ENCODE results near the gene CRACDL.

The CRACDL gene

DNA sequence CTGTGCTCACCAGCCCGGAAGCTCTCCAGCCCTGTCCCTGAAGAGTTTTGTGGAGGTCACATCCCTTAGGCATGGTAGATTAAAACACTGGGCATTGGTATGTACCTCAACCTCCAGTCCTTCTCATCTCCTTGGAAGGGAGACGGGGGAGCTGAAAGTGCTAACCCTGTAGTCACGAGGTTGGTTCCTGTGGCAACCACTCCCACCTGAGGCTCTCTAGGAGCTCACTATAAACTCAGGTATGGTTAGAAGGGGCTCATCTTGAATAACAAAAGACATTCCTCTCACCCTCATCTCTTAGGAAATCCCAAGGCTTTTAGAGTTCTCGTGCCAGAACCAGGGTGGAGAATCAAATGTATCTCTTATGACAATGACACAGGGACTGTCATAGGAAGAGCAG is 162.1 kb downstream of the CRACDL start:
- H3K4me3 ChIP-seq (ENCODE audit: low read length): no peak overlapping the region
- H3K9me3 ChIP-seq (ENCODE audit: control insufficient read depth, insufficient read depth, low read length): no peaks in the 10 kb centered on the region
- H3K27ac ChIP-seq (ENCODE audit: low read depth, low read length): no peak overlapping the region
- H3K27me3 ChIP-seq (ENCODE audit: control insufficient read depth, low read length): no peaks in the 10 kb centered on the region
- H4K20me1 ChIP-seq (ENCODE audit: control insufficient read depth, insufficient read depth, low read depth, low read length): no peaks in the 10 kb centered on the region
- H3K79me2 ChIP-seq (ENCODE audit: control insufficient read depth, low read length): no peaks in the 10 kb centered on the region
- H3K9me2 ChIP-seq (replicated peaks; ENCODE audit: control insufficient read depth, low read length): no peaks in the 10 kb centered on the region
- no peaks in the 10 kb centered on the region for H3K36me3 ChIP-seq (ENCODE audit: control insufficient read depth, low read length)
- TF ChIP-seq EZH2phosphoT487 (IDR thresholded peaks at IDR 0.05; ENCODE audit: borderline replicate concordance, low read length): no peak
- TF ChIP-seq, protein P1, sequence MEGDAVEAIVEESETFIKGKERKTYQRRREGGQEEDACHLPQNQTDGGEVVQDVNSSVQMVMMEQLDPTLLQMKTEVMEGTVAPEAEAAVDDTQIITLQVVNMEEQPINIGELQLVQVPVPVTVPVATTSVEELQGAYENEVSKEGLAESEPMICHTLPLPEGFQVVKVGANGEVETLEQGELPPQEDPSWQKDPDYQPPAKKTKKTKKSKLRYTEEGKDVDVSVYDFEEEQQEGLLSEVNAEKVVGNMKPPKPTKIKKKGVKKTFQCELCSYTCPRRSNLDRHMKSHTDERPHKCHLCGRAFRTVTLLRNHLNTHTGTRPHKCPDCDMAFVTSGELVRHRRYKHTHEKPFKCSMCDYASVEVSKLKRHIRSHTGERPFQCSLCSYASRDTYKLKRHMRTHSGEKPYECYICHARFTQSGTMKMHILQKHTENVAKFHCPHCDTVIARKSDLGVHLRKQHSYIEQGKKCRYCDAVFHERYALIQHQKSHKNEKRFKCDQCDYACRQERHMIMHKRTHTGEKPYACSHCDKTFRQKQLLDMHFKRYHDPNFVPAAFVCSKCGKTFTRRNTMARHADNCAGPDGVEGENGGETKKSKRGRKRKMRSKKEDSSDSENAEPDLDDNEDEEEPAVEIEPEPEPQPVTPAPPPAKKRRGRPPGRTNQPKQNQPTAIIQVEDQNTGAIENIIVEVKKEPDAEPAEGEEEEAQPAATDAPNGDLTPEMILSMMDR (IDR thresholded peaks at IDR 0.05; ENCODE audit: low read depth, low read length, poor library complexity, severe bottlenecking): no peak
- H3F3A ChIP-seq (ENCODE audit: control insufficient read depth, insufficient read depth): no peaks in the 10 kb centered on the region
- H3K4me1 ChIP-seq (ENCODE audit: control insufficient read depth, low read length): peaks cover 18% of the 10 kb centered on the region
- H3K4me2 ChIP-seq (ENCODE audit: low read length): no peak overlapping the region

DNA sequence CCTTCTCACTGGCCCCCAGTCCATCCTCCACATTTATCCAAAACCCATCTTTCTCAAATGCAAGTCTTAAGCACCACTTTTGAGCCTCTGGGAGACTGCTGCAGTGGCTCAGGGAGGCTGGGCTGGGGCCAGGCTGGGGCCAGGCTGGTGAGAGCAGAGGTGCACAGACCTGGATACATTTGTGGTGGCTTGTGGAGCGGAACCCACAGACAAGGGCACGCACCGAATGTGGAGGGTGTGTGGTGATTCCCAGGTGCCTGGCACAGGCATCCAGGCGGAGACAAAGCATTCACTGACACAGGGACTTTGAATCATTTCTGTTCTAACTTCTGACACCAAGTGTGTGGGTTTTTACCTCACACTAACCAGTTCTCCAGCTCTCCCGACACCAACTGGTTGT is 162.9 kb downstream of the CRACDL start:
- Histone ChIP-seq H3K9me3 (ENCODE audit: control insufficient read depth, insufficient read depth, low read length) (no peaks in the 10 kb centered on the region), H3K79me2 (ENCODE audit: control insufficient read depth, low read length) (no peaks in the 10 kb centered on the region), H3K27ac (ENCODE audit: low read depth, low read length) (no peak overlapping the region), H3K4me3 (ENCODE audit: low read length) (no peak overlapping the region), H3F3A (ENCODE audit: control insufficient read depth, insufficient read depth) (no peaks in the 10 kb centered on the region), H3K27me3 (ENCODE audit: control insufficient read depth, low read length) (no peaks in the 10 kb centered on the region), H3K9me2 (replicated peaks; ENCODE audit: control insufficient read depth, low read length) (no peaks in the 10 kb centered on the region), H3K4me2 (ENCODE audit: low read length) (no peak overlapping the region), H3K36me3 (ENCODE audit: control insufficient read depth, low read length) (no peaks in the 10 kb centered on the region), H3K4me1 (ENCODE audit: control insufficient read depth, low read length) (peaks cover 18% of the 10 kb centered on the region), H4K20me1 (ENCODE audit: control insufficient read depth, insufficient read depth, low read depth, low read length) (no peaks in the 10 kb centered on the region)
- TF ChIP-seq, protein P1 (IDR thresholded peaks at IDR 0.05; ENCODE audit: low read depth, low read length, poor library complexity, severe bottlenecking): no peak
- TF ChIP-seq EZH2phosphoT487 (IDR thresholded peaks at IDR 0.05; ENCODE audit: borderline replicate concordance, low read length): no peak

- H3K4me1 ChIP-seq (ENCODE audit: control insufficient read depth, low read length): peaks cover 18% of the 10 kb centered on the region
- TF ChIP-seq EZH2phosphoT487 (IDR thresholded peaks at IDR 0.05; ENCODE audit: borderline replicate concordance, low read length): no peak
- TF ChIP-seq, protein P1 (IDR thresholded peaks at IDR 0.05; ENCODE audit: low read depth, low read length, poor library complexity, severe bottlenecking): no peak
- H3K9me3 ChIP-seq (ENCODE audit: control insufficient read depth, insufficient read depth, low read length): no peaks in the 10 kb centered on the region
- H3K9me2 ChIP-seq (replicated peaks; ENCODE audit: control insufficient read depth, low read length): no peaks in the 10 kb centered on the region
- peak overlapping the region; percentile 58 for H3K4me3 ChIP-seq (ENCODE audit: low read length)
- no peaks in the 10 kb centered on the region for H3K27me3 ChIP-seq (ENCODE audit: control insufficient read depth, low read length)
- H3K4me2 ChIP-seq (ENCODE audit: low read length): peak overlapping the region; percentile 87
- no peaks in the 10 kb centered on the region for H3K79me2 ChIP-seq (ENCODE audit: control insufficient read depth, low read length)
- no peaks in the 10 kb centered on the region for H3F3A ChIP-seq (ENCODE audit: control insufficient read depth, insufficient read depth)
- no peaks in the 10 kb centered on the region for H4K20me1 ChIP-seq (ENCODE audit: control insufficient read depth, insufficient read depth, low read depth, low read length)
- H3K36me3 ChIP-seq (ENCODE audit: control insufficient read depth, low read length): no peaks in the 10 kb centered on the region
- H3K27ac ChIP-seq (ENCODE audit: low read depth, low read length): no peak overlapping the region
Measured at GRCh38 chr2:98772536-98772935, 163.5 kb downstream of the CRACDL start.

Measured in DOHH2 (cell line).